ENCODE measurements around the gene RBM47.

DNA sequence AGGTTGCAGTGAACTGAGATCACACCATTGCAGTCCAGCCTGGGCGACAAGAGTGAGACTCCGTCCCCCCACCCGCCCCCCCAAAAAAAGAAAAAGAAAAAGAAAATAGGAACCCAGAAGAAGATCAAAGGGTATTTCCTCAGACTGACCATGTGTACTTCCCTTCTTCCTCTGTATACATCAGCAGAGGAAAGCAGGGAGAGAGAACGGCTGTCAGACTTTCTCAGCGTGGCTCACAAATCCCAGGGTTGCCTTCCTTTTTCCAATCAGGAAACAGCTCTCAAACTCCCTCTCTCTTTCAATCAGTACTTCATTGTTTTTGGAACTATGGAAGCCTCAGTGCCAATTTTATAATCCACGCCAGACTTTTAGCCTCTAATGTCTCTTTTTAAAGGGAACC is 235.4 kb downstream of the RBM47 start:
- TF ChIP-seq POLR2A (IDR thresholded peaks at IDR 0.05; ENCODE audit: low read depth, low read length) (no peak), POLR2AphosphoS5 (IDR thresholded peaks at IDR 0.05; ENCODE audit: low read depth, low read length) (no peak), TAF1 (IDR thresholded peaks at IDR 0.05; ENCODE audit: low read depth, low read length) (no peak), SPI1 (IDR thresholded peaks at IDR 0.05; ENCODE audit: low read depth, low read length) (no peak), PAX5 (IDR thresholded peaks at IDR 0.05; ENCODE audit: insufficient read depth, low read length, severe bottlenecking) (no peak), POU2F2 (IDR thresholded peaks at IDR 0.05; ENCODE audit: low read depth, low read length) (no peak)
